Thyroid gland (tissue), 4 donors: ENCODE data around the gene SH2D3C. TPM values are rescaled to one million over a fixed set of nuclear protein-coding genes. Genes with fewer than 3 reads are reported as not detected.

Source experiments
- DNase-seq, 2 donors: peaks; one replicate each; pipeline ENCODE4 v3.0.0-alpha.2; 2019
- H3K27ac ChIP-seq, 3 donors: fragments of 200-600 bp; sonication (generic); 1 replicate in 2 of 3; 2 replicates in 1 of 3; pipeline ENCODE4 v1.5.1; 2016 to 2019; ENCODE audit warnings: mild to moderate bottlenecking in 1 of 3, moderate library complexity in 1 of 3
- H3K27me3 ChIP-seq: fragments of 200-600 bp; sonication (generic); one replicate; pipeline ENCODE4 v1.5.1; 2019
- H3K36me3 ChIP-seq, 2 donors: fragments of 200-600 bp; sonication (generic); one replicate each; pipeline ENCODE4 v1.5.1; 2016 to 2019
- H3K4me1 ChIP-seq, 2 donors: fragments of 200-600 bp; sonication (generic); one replicate each; pipeline ENCODE4 v1.5.1; 2017 to 2019
- H3K4me3 ChIP-seq, 3 donors: fragments of 200-600 bp; sonication (generic); replicated peaks in 1 of 3; 1 replicate in 2 of 3; 2 replicates in 1 of 3; pipeline ENCODE4 v1.5.1; 2016; ENCODE audit warnings: mild to moderate bottlenecking in 1 of 3
- H3K9me3 ChIP-seq: fragments of 200-600 bp; sonication (generic); one replicate; pipeline ENCODE4 v1.5.1; 2017
- POLR2A ChIP-seq, 2 donors: fragments of 450-650 bp; IDR thresholded peaks; one replicate each; pipeline ENCODE4 v1.6.1; 2017; ENCODE audit warnings: antibody characterized with exemption in 2 of 2, mild to moderate bottlenecking in 2 of 2, moderate library complexity in 1 of 2
- WGBS, 2 donors: methylation state at CpG; one replicate each; pipeline ENCODE4 v1.1.5; 2017; 5-methylcytosine and 5-hydroxymethylcytosine counted together
- intact Hi-C: fragments of 100-400 bp; cut with DNase I; formaldehyde crosslinking; loops from one replicate; pipeline ENCODE4 v1.15.1; 2023
- total RNA-seq, 4 donors: library from RNA; depleted of rRNA; stranded (reverse); fragments of >200 nt; gene quantifications; one replicate each; pipeline ENCODE4 v1.2.3, GENCODE V29; 2016
- TF ChIP-seq, protein P1 (sequence below), 6 experiments: fragments of 200-600 bp in 3 of 6; fragments of 450-650 bp in 3 of 6; sonication (generic) in 3 of 6; IDR thresholded peaks; one replicate each; pipeline ENCODE4 v1.5.1; 2016 to 2019; ENCODE audit warnings: antibody characterized with exemption in 6 of 6, mild to moderate bottlenecking in 2 of 6, inconsistent platforms in 1 of 6, moderate library complexity in 1 of 6

The SH2D3C gene
- total RNA-seq, 4 donors from 2014 or later, result 10.0 to 24.9 (median 18.2) TPM

DNA sequence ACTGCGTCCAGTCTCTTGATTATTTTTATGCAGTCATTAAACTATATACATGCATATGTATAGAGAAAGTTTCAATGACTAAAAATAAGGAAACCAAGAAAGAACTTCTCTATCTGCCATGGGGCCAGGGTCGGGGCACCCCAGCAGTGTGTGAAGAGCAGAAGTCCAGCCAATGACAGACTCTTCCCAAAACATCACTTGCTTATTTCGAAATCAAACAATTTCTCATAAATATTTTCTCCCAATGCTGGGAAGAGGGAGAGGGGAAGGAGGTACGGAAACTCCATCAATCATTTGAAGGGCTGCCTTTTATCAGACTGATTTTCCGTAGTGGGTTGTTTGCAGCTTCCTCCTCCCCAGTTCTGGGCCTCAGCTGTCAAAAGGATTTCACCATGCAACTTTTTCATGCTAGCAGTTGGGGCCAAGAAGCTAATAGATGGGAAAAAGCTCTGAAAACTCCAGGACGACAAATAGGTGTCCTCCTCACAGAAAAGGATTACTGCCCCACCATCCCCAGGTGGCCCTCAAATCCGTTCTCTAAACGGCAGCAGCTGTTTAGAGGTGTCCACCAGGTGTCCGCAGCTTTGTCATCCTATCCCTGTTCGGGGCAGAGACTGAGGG lies 23.6 kb upstream of the SH2D3C start:
- 37 to 45% methylated on average over 8 to 9 of the region's 10 CpGs for WGBS, 2 donors
- DNase-seq, result no peak
- H3K4me3 ChIP-seq, result peak overlapping the region in 2 of 3 donors; percentile 16 to 64
- TF ChIP-seq, protein P1, sequence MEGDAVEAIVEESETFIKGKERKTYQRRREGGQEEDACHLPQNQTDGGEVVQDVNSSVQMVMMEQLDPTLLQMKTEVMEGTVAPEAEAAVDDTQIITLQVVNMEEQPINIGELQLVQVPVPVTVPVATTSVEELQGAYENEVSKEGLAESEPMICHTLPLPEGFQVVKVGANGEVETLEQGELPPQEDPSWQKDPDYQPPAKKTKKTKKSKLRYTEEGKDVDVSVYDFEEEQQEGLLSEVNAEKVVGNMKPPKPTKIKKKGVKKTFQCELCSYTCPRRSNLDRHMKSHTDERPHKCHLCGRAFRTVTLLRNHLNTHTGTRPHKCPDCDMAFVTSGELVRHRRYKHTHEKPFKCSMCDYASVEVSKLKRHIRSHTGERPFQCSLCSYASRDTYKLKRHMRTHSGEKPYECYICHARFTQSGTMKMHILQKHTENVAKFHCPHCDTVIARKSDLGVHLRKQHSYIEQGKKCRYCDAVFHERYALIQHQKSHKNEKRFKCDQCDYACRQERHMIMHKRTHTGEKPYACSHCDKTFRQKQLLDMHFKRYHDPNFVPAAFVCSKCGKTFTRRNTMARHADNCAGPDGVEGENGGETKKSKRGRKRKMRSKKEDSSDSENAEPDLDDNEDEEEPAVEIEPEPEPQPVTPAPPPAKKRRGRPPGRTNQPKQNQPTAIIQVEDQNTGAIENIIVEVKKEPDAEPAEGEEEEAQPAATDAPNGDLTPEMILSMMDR (IDR thresholded peaks at IDR 0.05), result peak in 3 of 6 experiments; percentile 9 to 45 (median 34)
- no peak for TF ChIP-seq POLR2A (IDR thresholded peaks at IDR 0.05)
- H3K27ac ChIP-seq, result peak overlapping the region; percentile 76 to 91 (median 88)
- no peaks in the 10 kb centered on the region for H3K9me3 ChIP-seq
- intact Hi-C loops, result no loop called here
- H3K36me3 ChIP-seq, result peaks cover 3 to 6% of the 10 kb centered on the region in 2 donors
- no peaks in the 10 kb centered on the region for H3K27me3 ChIP-seq
- H3K4me1 ChIP-seq, result peaks cover 15 to 31% of the 10 kb centered on the region in 2 donors

- H3K36me3 ChIP-seq, result peaks cover 0 to 6% of the 10 kb centered on the region in 2 donors
- H3K4me3 ChIP-seq, result no peak overlapping the region
- DNase-seq, result peak; percentile 38 to 45
- H3K27ac ChIP-seq, result peak overlapping the region; percentile 15 to 35 (median 17)
- H3K27me3 ChIP-seq, result no peaks in the 10 kb centered on the region
- intact Hi-C loops, result no loop called here
- H3K9me3 ChIP-seq, result no peaks in the 10 kb centered on the region
- peaks cover 13 to 26% of the 10 kb centered on the region in 2 donors for H3K4me1 ChIP-seq
- TF ChIP-seq, protein P1 (IDR thresholded peaks at IDR 0.05), result no peak
- no peak for TF ChIP-seq POLR2A (IDR thresholded peaks at IDR 0.05)
- WGBS, 2 donors, result 22 to 23% methylated on average over 11 of the region's 11 CpGs
Measured at GRCh38 chr9:127796852-127797370, 18.4 kb upstream of the SH2D3C start.

DNA sequence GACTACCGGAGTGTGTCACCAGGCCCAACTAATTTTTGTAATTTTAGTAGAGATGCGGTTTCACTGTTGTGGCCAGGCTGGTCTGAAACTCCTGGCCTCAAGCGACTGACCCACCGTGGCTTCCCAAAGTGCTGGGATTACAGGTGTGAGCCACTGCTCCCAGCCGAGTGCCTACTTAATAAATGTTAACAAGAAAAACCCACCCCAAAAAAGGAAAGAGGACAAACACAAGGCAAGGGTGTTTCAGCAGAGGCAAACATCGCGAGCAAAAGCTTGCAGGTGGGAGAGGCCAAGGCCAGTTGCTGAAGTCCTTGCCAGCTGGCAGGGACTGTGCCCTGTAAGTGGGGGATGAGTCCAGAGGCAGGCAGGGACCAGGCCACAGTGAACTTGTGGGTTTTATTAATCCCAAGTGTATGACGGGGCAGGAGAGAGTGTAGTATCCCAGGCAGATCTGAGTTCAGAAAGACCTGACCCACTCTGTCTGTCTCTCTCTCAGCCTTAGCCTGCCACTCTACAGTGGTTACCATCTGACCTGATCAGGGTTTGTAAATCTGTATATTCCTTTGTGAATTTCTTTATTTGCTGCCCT lies 17.9 kb upstream of the SH2D3C start:
- no peak for TF ChIP-seq POLR2A (IDR thresholded peaks at IDR 0.05)
- TF ChIP-seq, protein P1 (IDR thresholded peaks at IDR 0.05), result no peak
- H3K4me3 ChIP-seq, result no peak overlapping the region
- no peaks in the 10 kb centered on the region for H3K27me3 ChIP-seq
- H3K36me3 ChIP-seq, result peaks cover 4 to 11% of the 10 kb centered on the region in 2 donors
- peak; percentile 83 to 92 for DNase-seq
- H3K4me1 ChIP-seq, result peaks cover 13 to 20% of the 10 kb centered on the region in 2 donors
- peak overlapping the region; percentile 15 to 35 (median 17) for H3K27ac ChIP-seq
- intact Hi-C loops, result no loop called here
- WGBS, 2 donors, result 39 to 46% methylated on average over 8 of the region's 8 CpGs
- H3K9me3 ChIP-seq, result no peaks in the 10 kb centered on the region

- H3K36me3 ChIP-seq, result peaks cover 25 to 33% of the 10 kb centered on the region in 2 donors
- H3K9me3 ChIP-seq, result no peaks in the 10 kb centered on the region
- TF ChIP-seq, protein P1 (IDR thresholded peaks at IDR 0.05), result no peak
- TF ChIP-seq POLR2A (IDR thresholded peaks at IDR 0.05), result no peak
- DNase-seq, result no peak
- WGBS, 2 donors, result 75 to 87% methylated on average over 9 to 12 of the region's 14 CpGs
- H3K4me3 ChIP-seq, result no peak overlapping the region
- intact Hi-C loops, result no loop called here
- H3K4me1 ChIP-seq, result peaks cover 13 to 26% of the 10 kb centered on the region in 2 donors
- H3K27ac ChIP-seq, result no peak overlapping the region
- no peaks in the 10 kb centered on the region for H3K27me3 ChIP-seq
Measured at GRCh38 chr9:127794001-127794791, 15.7 kb upstream of the SH2D3C start.
